AG04450 (cell line): ENCODE results near the gene CSRP1. TPM values are rescaled to one million over a fixed set of nuclear protein-coding genes. Genes with fewer than 3 reads are reported as not detected.
"Not testable (repeated sequence)": the region's sequence is repeated elsewhere in the genome, so short reads cannot be mapped to it uniquely, and the experiment has no call there.

Source experiments
- CTCF ChIA-PET: fragments of 300-600, 350-600 bp; formaldehyde crosslinking; extraction: SDS; loops from one replicate; lab custom pipeline; 2022; ENCODE audit warnings: antibody characterized with exemption, inconsistent platforms; lab: Charles Lee
- POLR2A ChIA-PET: fragments of 350-600 bp; formaldehyde crosslinking; extraction: SDS; loops from one replicate; lab custom pipeline; 2021; ENCODE audit warnings: antibody characterized with exemption, inconsistent platforms; lab: Yijun Ruan, JAX
- DNase-seq: peaks from one replicate; pipeline ENCODE4 v3.0.0-alpha.2; 2011; ENCODE audit warnings: low read depth, low spot score
- H3K27ac ChIP-seq: one replicate; pipeline ENCODE4 v1.5.1; 2012; ENCODE audit warnings: low read depth, low read length, control low read depth
- H3K27me3 ChIP-seq: one replicate; pipeline ENCODE4 v1.6.0; 2012; ENCODE audit warnings: low read length; ENCODE audit not compliant: control insufficient read depth, insufficient read depth
- H3K4me3 ChIP-seq: 2 replicates; pipeline ENCODE4 v1.5.1; 2011; ENCODE audit warnings: mild to moderate bottlenecking, low read depth, low read length, control low read depth
- H3K9me3 ChIP-seq: 2 replicates; pipeline ENCODE4 v1.5.1; 2012; ENCODE audit warnings: low read length; ENCODE audit not compliant: control insufficient read depth, insufficient read depth
- polyA plus RNA-seq: library from polyadenylated mRNA; depleted of rRNA; stranded (reverse); fragments of >200 nt; gene quantifications from 2 replicates; pipeline ENCODE4 v1.2.3, GENCODE V29; 2011
- TF ChIP-seq, protein P1 (sequence below): IDR thresholded peaks from 2 replicates; pipeline ENCODE4 v1.5.1; 2011; ENCODE audit warnings: low read depth, low read length, control low read depth, inconsistent platforms

CSRP1 gene
- polyA plus RNA-seq, 1 experiment = 641 TPM

DNA sequence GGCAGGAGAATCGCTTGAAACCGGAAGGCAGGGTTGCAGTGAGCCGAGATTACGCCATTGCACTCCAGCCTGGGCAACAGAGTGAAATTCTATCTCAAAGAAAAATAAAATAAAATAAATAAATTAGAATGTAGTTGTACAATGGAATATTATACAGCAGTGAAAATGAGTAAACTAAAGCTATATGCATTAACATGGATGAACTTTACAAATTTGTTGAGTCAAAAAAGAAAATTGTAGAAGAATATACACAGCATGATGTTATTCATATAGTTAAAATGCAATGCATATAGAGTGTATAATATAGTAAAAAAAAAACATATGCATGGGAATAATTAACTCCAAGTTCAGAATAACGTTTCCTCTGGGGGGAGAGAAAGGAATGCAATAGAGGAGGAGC is 21.0 kb upstream of the CSRP1 start:
- Histone ChIP-seq H3K27me3 (no peaks in the 10 kb centered on the region), H3K4me3 (no peak overlapping the region), H3K9me3 (peaks cover 6% of the 10 kb centered on the region), H3K27ac (no peak overlapping the region)
- DNase-seq = no peak
- ChIA-PET POLR2A (interaction anchor here (0.7 to 1.2 kb wide), 3 partner anchors 12 to 151 kb away, joined by 5 to 6 read pairs (median 5); partner anchors contain the start of gene PHLDA3), CTCF (interaction anchor here (0.8 to 6.7 kb wide), 2 partner anchors 15 to 176 kb away, joined by 3 to 65 read pairs; no protein-coding TSS in a partner anchor)
- TF ChIP-seq, protein P1, sequence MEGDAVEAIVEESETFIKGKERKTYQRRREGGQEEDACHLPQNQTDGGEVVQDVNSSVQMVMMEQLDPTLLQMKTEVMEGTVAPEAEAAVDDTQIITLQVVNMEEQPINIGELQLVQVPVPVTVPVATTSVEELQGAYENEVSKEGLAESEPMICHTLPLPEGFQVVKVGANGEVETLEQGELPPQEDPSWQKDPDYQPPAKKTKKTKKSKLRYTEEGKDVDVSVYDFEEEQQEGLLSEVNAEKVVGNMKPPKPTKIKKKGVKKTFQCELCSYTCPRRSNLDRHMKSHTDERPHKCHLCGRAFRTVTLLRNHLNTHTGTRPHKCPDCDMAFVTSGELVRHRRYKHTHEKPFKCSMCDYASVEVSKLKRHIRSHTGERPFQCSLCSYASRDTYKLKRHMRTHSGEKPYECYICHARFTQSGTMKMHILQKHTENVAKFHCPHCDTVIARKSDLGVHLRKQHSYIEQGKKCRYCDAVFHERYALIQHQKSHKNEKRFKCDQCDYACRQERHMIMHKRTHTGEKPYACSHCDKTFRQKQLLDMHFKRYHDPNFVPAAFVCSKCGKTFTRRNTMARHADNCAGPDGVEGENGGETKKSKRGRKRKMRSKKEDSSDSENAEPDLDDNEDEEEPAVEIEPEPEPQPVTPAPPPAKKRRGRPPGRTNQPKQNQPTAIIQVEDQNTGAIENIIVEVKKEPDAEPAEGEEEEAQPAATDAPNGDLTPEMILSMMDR = no peak

DNA sequence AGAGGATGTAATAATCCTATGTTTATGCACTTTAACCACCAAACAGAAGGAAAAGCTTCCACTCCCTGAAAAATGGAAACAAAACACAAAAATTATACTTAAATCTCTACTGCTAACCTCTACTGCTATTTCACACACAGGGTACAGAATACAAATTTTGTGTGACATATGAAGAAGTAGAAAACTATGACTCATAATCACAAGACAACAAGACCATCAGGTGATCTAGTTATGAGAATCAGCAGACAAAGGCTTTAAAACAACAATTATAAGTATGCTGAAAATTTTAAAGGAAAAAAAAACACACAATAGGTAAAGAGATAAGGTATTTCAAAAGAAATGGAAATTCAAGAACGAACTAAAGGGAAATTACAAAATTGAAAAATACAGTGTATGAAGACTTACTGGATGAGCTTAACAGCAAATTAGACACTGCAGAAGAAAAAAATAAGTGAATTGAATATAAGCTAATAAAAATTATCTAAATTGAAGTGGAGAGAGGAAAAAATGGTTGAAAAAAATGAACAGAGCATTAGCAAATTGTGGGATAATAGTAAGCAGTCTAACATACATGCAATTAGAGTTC is 18.4 kb upstream of the CSRP1 start:
- TF ChIP-seq, protein P1 = no peak
- no peak overlapping the region for H3K4me3 ChIP-seq
- H3K27ac ChIP-seq = no peak overlapping the region
- peaks cover 6% of the 10 kb centered on the region for H3K9me3 ChIP-seq
- no peak for DNase-seq
- ChIA-PET POLR2A (interaction anchor here (0.8 kb wide), 1 partner anchor 57 kb away, joined by 3 read pairs; the partner anchor contains the start of gene PHLDA3), CTCF (interaction anchor here (1.0 kb wide), 1 partner anchor 12 kb away, joined by 10 read pairs; no protein-coding TSS in a partner anchor)
- H3K27me3 ChIP-seq = no peaks in the 10 kb centered on the region

DNA sequence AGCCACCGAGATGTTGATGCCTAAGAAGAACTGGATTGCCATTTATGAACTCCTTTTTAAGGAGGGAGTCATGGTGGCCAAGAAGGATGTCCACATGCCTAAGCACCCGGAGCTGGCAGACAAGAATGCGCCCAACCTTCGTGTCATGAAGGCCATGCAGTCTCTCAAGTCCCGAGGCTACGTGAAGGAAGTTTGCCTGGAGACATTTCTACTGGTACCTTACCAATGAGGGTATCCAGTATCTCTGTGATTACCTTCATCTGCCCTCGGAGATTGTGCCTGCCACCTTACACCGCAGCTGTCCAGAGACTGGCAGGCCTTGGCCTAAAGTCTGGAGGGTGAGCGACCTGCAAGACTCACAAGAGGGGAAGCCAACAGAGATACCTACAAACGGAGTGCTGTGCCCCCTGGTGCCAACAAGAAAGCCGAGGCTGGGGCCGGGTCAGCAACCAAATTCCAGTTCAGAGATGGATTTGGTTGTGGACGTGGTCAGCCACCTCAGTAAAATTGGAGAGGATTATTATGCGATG is 13.2 kb upstream of the CSRP1 start:
- CTCF ChIA-PET, DNase-seq, H3K27ac ChIP-seq, H3K4me3 ChIP-seq, H3K27me3 ChIP-seq, POLR2A ChIA-PET, H3K9me3 ChIP-seq: not testable (repeated sequence)

DNA sequence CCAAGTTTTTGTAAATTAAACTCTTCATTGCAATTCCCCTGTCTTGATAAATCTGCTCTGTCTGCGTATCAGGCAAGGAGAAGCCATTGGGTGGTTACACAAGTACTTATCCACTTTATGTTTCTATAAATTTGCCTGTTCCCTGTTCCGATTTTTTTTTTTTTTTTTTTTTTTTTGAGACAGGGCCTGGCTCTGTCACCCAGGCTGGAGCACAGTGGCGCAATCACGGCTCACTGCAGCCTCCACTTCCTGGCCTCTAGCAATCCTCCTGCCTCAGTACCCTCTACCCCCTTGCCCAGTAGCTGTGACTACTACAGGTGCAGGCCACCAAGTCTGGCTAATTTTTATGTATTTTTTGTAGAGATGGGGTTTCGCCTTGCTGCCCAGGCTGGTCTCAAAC is 11.1 kb upstream of the CSRP1 start:
- POLR2A ChIA-PET = interaction anchor here (0.7 kb wide), 1 partner anchor 311 kb away, joined by 6 read pairs; no protein-coding TSS in a partner anchor
- CTCF ChIA-PET = interaction anchor here (0.7 to 1.6 kb wide), 2 partner anchors 36 to 596 kb away, joined by 4 to 6 read pairs; no protein-coding TSS in a partner anchor
- Histone ChIP-seq H3K27ac (no peak overlapping the region), H3K9me3 (no peaks in the 10 kb centered on the region; the same call in 1 of the 2 replicates), H3K4me3 (no peak overlapping the region), H3K27me3 (no peaks in the 10 kb centered on the region)
- TF ChIP-seq, protein P1 = no peak
- no peak for DNase-seq

DNA sequence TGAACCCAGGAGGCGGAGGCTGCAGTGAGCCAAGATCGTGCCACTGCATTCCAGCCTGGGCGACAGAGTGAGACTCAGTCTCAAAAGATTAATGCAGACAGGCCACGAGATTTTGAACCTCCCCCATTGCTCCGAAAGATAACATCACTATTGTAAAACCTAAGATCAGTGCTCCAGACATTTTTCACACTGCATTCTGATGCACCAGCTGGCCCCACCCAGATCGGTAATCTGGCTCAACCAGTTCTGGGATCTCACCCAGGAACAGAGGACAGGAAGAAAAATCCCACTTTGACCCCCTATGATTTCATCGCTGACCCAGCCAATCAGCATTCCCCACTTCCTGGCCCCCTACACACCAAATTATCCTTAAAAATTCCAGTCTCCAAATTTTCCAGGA is 10.7 kb upstream of the CSRP1 start:
- no peak overlapping the region for H3K27ac ChIP-seq
- ChIA-PET CTCF (interaction anchor here (0.7 to 8.9 kb wide), 3 partner anchors 36 to 596 kb away, joined by 4 to 135 read pairs (median 6); no protein-coding TSS in a partner anchor), POLR2A (interaction anchor here (0.7 kb wide), 1 partner anchor 311 kb away, joined by 6 read pairs; no protein-coding TSS in a partner anchor)
- no peak overlapping the region for H3K4me3 ChIP-seq
- no peaks in the 10 kb centered on the region for H3K27me3 ChIP-seq
- DNase-seq = no peak
- TF ChIP-seq, protein P1 = no peak
- no peaks in the 10 kb centered on the region for H3K9me3 ChIP-seq
